ENCODE measurements around the gene BTBD19. TPM values are rescaled to one million over a fixed set of nuclear protein-coding genes. Genes with fewer than 3 reads are reported as not detected.

The BTBD19 gene
- total and polyA plus RNA-seq, 2 of the 8 experiments (the other 6 are each of a cell fraction or from before 2014, with no cell fraction given): 1.1 TPM

DNA sequence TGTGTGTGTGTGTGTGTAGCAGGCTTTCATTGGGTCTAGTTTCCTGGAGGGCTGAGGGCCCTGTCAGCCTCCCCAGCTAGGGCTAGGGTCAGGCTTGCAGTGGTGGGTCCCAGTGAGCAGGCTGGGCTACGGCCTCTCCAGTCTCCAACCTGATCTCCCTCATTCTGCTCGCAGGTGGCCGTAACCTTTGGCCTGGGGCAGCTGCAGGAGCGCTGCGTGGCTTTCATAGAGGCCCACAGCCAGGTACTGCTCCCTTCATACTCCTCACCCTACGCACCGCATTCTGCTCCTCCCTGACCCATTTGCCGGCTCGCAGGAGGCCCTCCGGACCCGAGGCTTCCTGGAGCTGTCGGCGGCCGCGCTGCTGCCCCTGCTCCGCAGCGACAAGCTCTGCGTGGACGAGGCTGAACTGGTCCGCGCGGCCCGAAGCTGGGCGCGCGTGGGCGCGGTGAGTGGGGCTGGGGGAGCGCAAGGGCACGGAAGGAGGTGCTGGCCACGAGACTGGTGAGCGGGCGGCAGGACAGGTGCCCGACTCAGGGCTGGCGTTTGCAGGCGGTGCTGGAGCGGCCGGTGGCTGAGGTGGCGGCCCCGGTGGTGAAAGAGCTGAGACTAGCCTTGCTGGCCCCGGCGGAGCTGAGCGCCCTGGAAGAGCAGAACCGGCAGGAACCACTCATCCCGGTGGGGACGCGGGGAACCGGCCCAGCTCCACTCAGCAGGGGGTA, 4.7 kb downstream of the BTBD19 start:
- H3K27ac ChIP-seq (ENCODE audit: low read depth, low read length): no peak overlapping the region
- H3K56ac ChIP-seq (replicated peaks; ENCODE audit: insufficient read length, low read depth, low read length): no peak overlapping the region
- peak overlapping the region; percentile 95; the same call in 1 of the 2 replicates for H3K18ac ChIP-seq (ENCODE audit: extremely low read depth, low read length)
- H3K4me2 ChIP-seq (ENCODE audit: insufficient read depth in 1 of 2, low read depth in 2 of 2, low read length in 2 of 2): peak overlapping the region; percentile 64 to 88
- H3K36me3 ChIP-seq (ENCODE audit: control insufficient read depth in 2 of 4, insufficient read depth in 4 of 4, low read length in 3 of 4): no peaks in the 10 kb centered on the region; a peak in 1 of 8 replicates
- H2BK12ac ChIP-seq (ENCODE audit: low read depth, low read length): peak overlapping the region; percentile 55; the same call in 1 of the 2 replicates
- H4K8ac ChIP-seq (ENCODE audit: extremely low read depth, insufficient read depth, low read length): peak overlapping the region; percentile 63
- peak overlapping the region; percentile 88; the same call in 1 of the 2 replicates for H2BK15ac ChIP-seq (ENCODE audit: low read length)
- H2BK5ac ChIP-seq (ENCODE audit: low read depth, low read length): 0 out of 2 replicates have a peak overlapping the region, but pooled peaks have one; percentile 28
- peak overlapping the region; percentile 21 for H3K4ac ChIP-seq (replicated peaks; ENCODE audit: insufficient read length, low read depth, low read length)
- peaks cover 6% of the 10 kb centered on the region; the same call in 1 of the 2 replicates for H3K23me2 ChIP-seq (ENCODE audit: low read depth, low read length)
- no peak overlapping the region for H2BK120ac ChIP-seq (replicated peaks; ENCODE audit: low read depth, low read length)
- WGBS, 2 experiments (ENCODE audit: extremely low coverage in 1 of 2, insufficient coverage in 1 of 2, insufficient read length in 1 of 2, insufficient replicate concordance in 2 of 2, low coverage in 1 of 2, low lambda C conversion rate in 2 of 2, missing lambda C conversion rate in 1 of 2): 33% methylated on average over 37 of the region's 48 CpGs; no CpG with 5 or more reads in 1 of the 2 experiments
- H3K14ac ChIP-seq (ENCODE audit: insufficient read length): no peak overlapping the region
- peaks cover 8 to 26% (median 18%) of the 10 kb centered on the region in 4 experiments for H3K4me1 ChIP-seq (replicated peaks in 1 of 4; ENCODE audit: control insufficient read depth in 3 of 4, insufficient read depth in 4 of 4, low read length in 3 of 4)
- H4K20me1 ChIP-seq (replicated peaks in 1 of 2; ENCODE audit: control insufficient read depth in 1 of 2, insufficient read depth in 2 of 2, low read length in 2 of 2): no peaks in the 10 kb centered on the region
- ChIA-PET POLR2A (ENCODE audit: partially characterized antibody) (interaction anchor here (0.9 to 19.2 kb wide), 20 partner anchors 7 to 490 kb away, joined by 3 to 547 read pairs (median 5); partner anchors contain the start of genes BEST4, BTBD19, DYNLT4 and EIF2B3), CTCF (ENCODE audit: partially characterized antibody) (interaction anchor here (0.6 to 6.0 kb wide), 12 partner anchors 9 to 535 kb away, joined by 3 to 51 read pairs (median 6); partner anchors contain the start of genes BEST4, HECTD3, PLK3 and UROD)
- H3K79me1 ChIP-seq (ENCODE audit: low read depth, low read length): no peaks in the 10 kb centered on the region
- no peaks in the 10 kb centered on the region for H3K9me3 ChIP-seq (ENCODE audit: insufficient read depth in 2 of 2, low read depth in 1 of 2, low read length in 1 of 2)
- peak overlapping the region; percentile 32 to 73 (median 64) for H3K4me3 ChIP-seq (ENCODE audit: extremely low read depth in 1 of 4, insufficient read depth in 2 of 4, low read depth in 3 of 4, low read length in 4 of 4)
- H2BK20ac ChIP-seq (ENCODE audit: low read length): 0 out of 2 replicates have a peak overlapping the region, but pooled peaks have one; percentile 18
- H4K5ac ChIP-seq (ENCODE audit: insufficient read length, low read depth, low read length): no peak overlapping the region
- H3K79me2 ChIP-seq (ENCODE audit: control insufficient read depth in 1 of 2, insufficient read depth in 2 of 2, low read length in 2 of 2): no peaks in the 10 kb centered on the region
- H2AK5ac ChIP-seq (ENCODE audit: low read depth, low read length): no peak overlapping the region; the same call in 1 of the 2 replicates
- H3K27me3 ChIP-seq (replicated peaks in 1 of 4; ENCODE audit: control insufficient read depth in 3 of 4, extremely low read depth in 1 of 4, insufficient read depth in 3 of 4, low read length in 3 of 4): peaks cover 0 to 8% (median 1%) of the 10 kb centered on the region in 4 experiments; a peak in 4 of 7 replicates
- H4K91ac ChIP-seq (replicated peaks; ENCODE audit: insufficient read length, low read length): peak overlapping the region; percentile 77
- H3K23ac ChIP-seq (ENCODE audit: insufficient read length): no peak overlapping the region
- peak overlapping the region in 3 of 4 experiments; percentile 59 to 66 (median 61); a peak in 4 of 7 replicates for H3K9ac ChIP-seq (replicated peaks in 1 of 4; ENCODE audit: extremely low read depth in 1 of 4, low read depth in 3 of 4, low read length in 3 of 4)
- FAIRE-seq (no peak), DNase-seq (ENCODE audit: low read depth in 1 of 2, low spot score in 2 of 2) (peak in 1 of 2 experiments; percentile 78)
- no peak overlapping the region; the same call in 1 of the 2 replicates for H2AFZ ChIP-seq (ENCODE audit: low read length)
- TF ChIP-seq, protein P1, sequence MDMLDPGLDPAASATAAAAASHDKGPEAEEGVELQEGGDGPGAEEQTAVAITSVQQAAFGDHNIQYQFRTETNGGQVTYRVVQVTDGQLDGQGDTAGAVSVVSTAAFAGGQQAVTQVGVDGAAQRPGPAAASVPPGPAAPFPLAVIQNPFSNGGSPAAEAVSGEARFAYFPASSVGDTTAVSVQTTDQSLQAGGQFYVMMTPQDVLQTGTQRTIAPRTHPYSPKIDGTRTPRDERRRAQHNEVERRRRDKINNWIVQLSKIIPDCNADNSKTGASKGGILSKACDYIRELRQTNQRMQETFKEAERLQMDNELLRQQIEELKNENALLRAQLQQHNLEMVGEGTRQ (IDR thresholded peaks at IDR 0.05; ENCODE audit: low read length): no peak
- TF ChIP-seq RXRA (IDR thresholded peaks at IDR 0.05; ENCODE audit: insufficient read depth, low read depth, low read length) (no peak), SUZ12 (IDR thresholded peaks at IDR 0.05; ENCODE audit: low read length) (peak; percentile 46; the same call in 1 of the 2 replicates), KDM4A (IDR thresholded peaks at IDR 0.05; ENCODE audit: low read depth, low read length, severe bottlenecking) (peak; percentile 76), PHF8 (conservative IDR thresholded peaks at IDR 0.05; ENCODE audit: low read depth, low read length) (0 out of 2 replicates have a peak, but pooled peaks have one; percentile 33)
- TF ChIP-seq, protein P2, sequence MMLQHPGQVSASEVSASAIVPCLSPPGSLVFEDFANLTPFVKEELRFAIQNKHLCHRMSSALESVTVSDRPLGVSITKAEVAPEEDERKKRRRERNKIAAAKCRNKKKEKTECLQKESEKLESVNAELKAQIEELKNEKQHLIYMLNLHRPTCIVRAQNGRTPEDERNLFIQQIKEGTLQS (IDR thresholded peaks at IDR 0.05; ENCODE audit: insufficient read depth, low read depth, low read length): no peak
- TF ChIP-seq, protein P3, sequence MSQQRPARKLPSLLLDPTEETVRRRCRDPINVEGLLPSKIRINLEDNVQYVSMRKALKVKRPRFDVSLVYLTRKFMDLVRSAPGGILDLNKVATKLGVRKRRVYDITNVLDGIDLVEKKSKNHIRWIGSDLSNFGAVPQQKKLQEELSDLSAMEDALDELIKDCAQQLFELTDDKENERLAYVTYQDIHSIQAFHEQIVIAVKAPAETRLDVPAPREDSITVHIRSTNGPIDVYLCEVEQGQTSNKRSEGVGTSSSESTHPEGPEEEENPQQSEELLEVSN (IDR thresholded peaks at IDR 0.05): 0 out of 2 replicates have a peak, but pooled peaks have one; percentile 16

Data from H1 (cell line).